SK-N-SH treated with all-trans-retinoic acid at 6 μM for 48 hours (cell line): ENCODE data around the gene COL23A1.

Experiments
- ATAC-seq: fragments of 200-7000 bp; cut with Tn5 transposase; 3 replicates; pipeline ENCODE4 v1.9.1; 2020; ENCODE audit warnings: mild to moderate bottlenecking, moderate library complexity
- ARNTL ChIP-seq: fragments of 450-650 bp; formaldehyde crosslinking; IDR thresholded peaks from 2 replicates; pipeline ENCODE4 v1.5.0; 2020; ENCODE audit warnings: low read depth, mild to moderate bottlenecking, moderate library complexity, borderline replicate concordance
- BACH2 ChIP-seq: fragments of 250-450 bp; sonication (Bioruptor Pico); IDR thresholded peaks from 2 replicates; pipeline ENCODE4 v1.9.0; 2021; ENCODE audit warnings: mild to moderate bottlenecking, borderline replicate concordance
- CSDC2 ChIP-seq: fragments of 250-450 bp; sonication (Bioruptor Pico); IDR thresholded peaks from 2 replicates; pipeline ENCODE4 v1.5.0; 2020; ENCODE audit warnings: mild to moderate bottlenecking, moderate library complexity
- ESRRG ChIP-seq: fragments of 250-450 bp; sonication (Bioruptor Pico); IDR thresholded peaks from 2 replicates; pipeline ENCODE4 v1.6.1; 2021; ENCODE audit warnings: mild to moderate bottlenecking
- GLIS3 ChIP-seq: fragments of 250-450 bp; sonication (Bioruptor Pico); IDR thresholded peaks from 2 replicates; pipeline ENCODE4 v1.5.0; 2020; ENCODE audit warnings: mild to moderate bottlenecking, moderate library complexity
- ISL1 ChIP-seq: fragments of 250-450 bp; sonication (Bioruptor Pico); IDR thresholded peaks from 2 replicates; pipeline ENCODE4 v2.1.2; 2022; ENCODE audit warnings: mild to moderate bottlenecking, moderate library complexity
- OSR1 ChIP-seq: fragments of 250-450 bp; sonication (Bioruptor Pico); IDR thresholded peaks from 2 replicates; pipeline ENCODE4 v1.8.0; 2022; ENCODE audit warnings: moderate library complexity, mild to moderate bottlenecking, inconsistent platforms
- PPARA ChIP-seq: fragments of 250-450 bp; sonication (Bioruptor Pico); IDR thresholded peaks from 2 replicates; pipeline ENCODE4 v1.5.0; 2020; ENCODE audit warnings: mild to moderate bottlenecking, borderline replicate concordance
- RARB ChIP-seq: fragments of 250-450 bp; sonication (Bioruptor Pico); IDR thresholded peaks from 2 replicates; pipeline ENCODE4 v1.8.0; 2021; ENCODE audit warnings: mild to moderate bottlenecking, moderate library complexity
- TCF4 ChIP-seq: fragments of 250-450 bp; sonication (Bioruptor Pico); IDR thresholded peaks from 2 replicates; pipeline ENCODE4 v1.8.0; 2021; ENCODE audit warnings: mild to moderate bottlenecking, moderate library complexity, borderline replicate concordance
- ZC3H10 ChIP-seq: fragments of 250-450 bp; sonication (Bioruptor Pico); IDR thresholded peaks from 2 replicates; pipeline ENCODE4 v1.5.1; 2021; ENCODE audit warnings: mild to moderate bottlenecking, moderate library complexity
- ZFP3 ChIP-seq: fragments of 250-450 bp; sonication (Bioruptor Pico); IDR thresholded peaks from 2 replicates; pipeline ENCODE4 v1.5.0; 2020; ENCODE audit warnings: mild to moderate bottlenecking, moderate library complexity
- ZFP30 ChIP-seq: fragments of 450-650 bp; formaldehyde crosslinking; IDR thresholded peaks from 2 replicates; pipeline ENCODE4 v1.5.0; 2022; ENCODE audit warnings: mild to moderate bottlenecking, moderate library complexity
- ZNF565 ChIP-seq: fragments of 450-650 bp; formaldehyde crosslinking; conservative IDR thresholded peaks from 2 replicates; pipeline ENCODE4 v1.5.0; 2020; ENCODE audit warnings: low read depth, mild to moderate bottlenecking, moderate library complexity
- ZNF70 ChIP-seq: fragments of 450-650 bp; formaldehyde crosslinking; IDR thresholded peaks from 2 replicates; pipeline ENCODE4 v1.5.0; 2020; ENCODE audit warnings: mild to moderate bottlenecking, moderate library complexity
- ZNF8 ChIP-seq: fragments of 450-650 bp; formaldehyde crosslinking; IDR thresholded peaks from 2 replicates; pipeline ENCODE4 v1.5.0; 2020; ENCODE audit warnings: mild to moderate bottlenecking, moderate library complexity
- TF ChIP-seq, protein P1 (sequence below): fragments of 250-450 bp; sonication (Bioruptor Pico); IDR thresholded peaks from 2 replicates; pipeline ENCODE4 v1.5.0; 2020; ENCODE audit warnings: mild to moderate bottlenecking, moderate library complexity
- TF ChIP-seq, protein P2 (sequence below): fragments of 250-450 bp; sonication (Bioruptor Pico); IDR thresholded peaks from 2 replicates; pipeline ENCODE4 v1.5.1; 2021; ENCODE audit warnings: mild to moderate bottlenecking, moderate library complexity
- TF ChIP-seq, protein P3 (sequence below): fragments of 250-450 bp; sonication (Bioruptor Pico); IDR thresholded peaks from 2 replicates; pipeline ENCODE4 v1.5.1; 2020; ENCODE audit warnings: low read depth, mild to moderate bottlenecking, moderate library complexity
- TF ChIP-seq, protein P4 (sequence below): fragments of 250-450 bp; sonication (Bioruptor Pico); IDR thresholded peaks from 2 replicates; pipeline ENCODE4 v1.8.0; 2020; ENCODE audit warnings: mild to moderate bottlenecking, moderate library complexity, borderline replicate concordance

Gene COL23A1

DNA sequence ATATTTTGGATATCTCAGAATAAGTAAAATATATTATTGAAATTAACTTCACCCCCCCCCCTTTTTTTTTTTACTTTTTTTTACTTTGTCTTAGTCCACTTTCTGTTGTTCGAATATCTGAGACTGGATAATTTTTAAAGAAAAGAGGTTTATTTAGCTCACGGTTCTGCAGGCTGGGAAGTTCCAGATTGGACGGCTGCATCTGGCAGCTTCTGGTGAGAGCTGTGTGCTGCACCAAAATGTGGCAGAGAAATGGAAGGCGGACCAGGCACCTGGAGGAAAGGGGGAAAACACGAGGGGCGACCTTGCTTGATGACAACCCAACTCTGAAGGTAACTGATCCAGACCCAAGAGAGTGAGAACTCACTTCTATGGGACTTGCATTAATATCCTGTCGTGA is 397.4 kb downstream of the COL23A1 start (continued):
- TF ChIP-seq, protein P1, sequence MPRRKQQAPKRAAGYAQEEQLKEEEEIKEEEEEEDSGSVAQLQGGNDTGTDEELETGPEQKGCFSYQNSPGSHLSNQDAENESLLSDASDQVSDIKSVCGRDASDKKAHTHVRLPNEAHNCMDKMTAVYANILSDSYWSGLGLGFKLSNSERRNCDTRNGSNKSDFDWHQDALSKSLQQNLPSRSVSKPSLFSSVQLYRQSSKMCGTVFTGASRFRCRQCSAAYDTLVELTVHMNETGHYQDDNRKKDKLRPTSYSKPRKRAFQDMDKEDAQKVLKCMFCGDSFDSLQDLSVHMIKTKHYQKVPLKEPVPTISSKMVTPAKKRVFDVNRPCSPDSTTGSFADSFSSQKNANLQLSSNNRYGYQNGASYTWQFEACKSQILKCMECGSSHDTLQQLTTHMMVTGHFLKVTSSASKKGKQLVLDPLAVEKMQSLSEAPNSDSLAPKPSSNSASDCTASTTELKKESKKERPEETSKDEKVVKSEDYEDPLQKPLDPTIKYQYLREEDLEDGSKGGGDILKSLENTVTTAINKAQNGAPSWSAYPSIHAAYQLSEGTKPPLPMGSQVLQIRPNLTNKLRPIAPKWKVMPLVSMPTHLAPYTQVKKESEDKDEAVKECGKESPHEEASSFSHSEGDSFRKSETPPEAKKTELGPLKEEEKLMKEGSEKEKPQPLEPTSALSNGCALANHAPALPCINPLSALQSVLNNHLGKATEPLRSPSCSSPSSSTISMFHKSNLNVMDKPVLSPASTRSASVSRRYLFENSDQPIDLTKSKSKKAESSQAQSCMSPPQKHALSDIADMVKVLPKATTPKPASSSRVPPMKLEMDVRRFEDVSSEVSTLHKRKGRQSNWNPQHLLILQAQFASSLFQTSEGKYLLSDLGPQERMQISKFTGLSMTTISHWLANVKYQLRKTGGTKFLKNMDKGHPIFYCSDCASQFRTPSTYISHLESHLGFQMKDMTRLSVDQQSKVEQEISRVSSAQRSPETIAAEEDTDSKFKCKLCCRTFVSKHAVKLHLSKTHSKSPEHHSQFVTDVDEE (CRISPR knock-in tag) = no peak

DNA sequence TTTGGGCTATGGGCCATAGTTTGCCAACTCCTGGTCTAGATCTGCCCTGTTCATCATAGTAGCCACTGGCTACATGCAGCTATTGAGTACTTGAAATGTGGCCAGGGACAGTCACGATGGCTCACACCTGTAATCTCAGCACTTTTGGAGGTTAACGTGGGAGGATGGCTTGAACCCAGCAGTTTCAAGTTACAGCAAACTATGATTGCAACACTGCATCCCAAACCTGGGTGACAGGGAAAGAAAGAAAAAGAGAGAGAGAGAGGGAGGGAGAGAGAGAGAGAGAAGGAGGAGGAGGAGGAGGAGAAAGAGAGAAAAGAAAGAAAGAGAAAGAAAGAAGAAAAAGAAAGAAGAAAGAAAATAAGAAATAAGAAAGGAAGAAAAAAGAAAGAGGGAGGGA is 397.9 kb downstream of the COL23A1 start:
- no peak for ATAC-seq
- TF ChIP-seq, protein P1 (CRISPR knock-in tag) = no peak
- TF ChIP-seq GLIS3 (CRISPR knock-in tag) (no peak), ZC3H10 (no peak), ZFP30 (no peak)
- TF ChIP-seq, protein P2, sequence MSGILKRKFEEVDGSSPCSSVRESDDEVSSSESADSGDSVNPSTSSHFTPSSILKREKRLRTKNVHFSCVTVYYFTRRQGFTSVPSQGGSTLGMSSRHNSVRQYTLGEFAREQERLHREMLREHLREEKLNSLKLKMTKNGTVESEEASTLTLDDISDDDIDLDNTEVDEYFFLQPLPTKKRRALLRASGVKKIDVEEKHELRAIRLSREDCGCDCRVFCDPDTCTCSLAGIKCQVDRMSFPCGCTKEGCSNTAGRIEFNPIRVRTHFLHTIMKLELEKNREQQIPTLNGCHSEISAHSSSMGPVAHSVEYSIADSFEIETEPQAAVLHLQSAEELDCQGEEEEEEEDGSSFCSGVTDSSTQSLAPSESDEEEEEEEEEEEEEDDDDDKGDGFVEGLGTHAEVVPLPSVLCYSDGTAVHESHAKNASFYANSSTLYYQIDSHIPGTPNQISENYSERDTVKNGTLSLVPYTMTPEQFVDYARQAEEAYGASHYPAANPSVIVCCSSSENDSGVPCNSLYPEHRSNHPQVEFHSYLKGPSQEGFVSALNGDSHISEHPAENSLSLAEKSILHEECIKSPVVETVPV (CRISPR knock-in tag) = no peak

DNA sequence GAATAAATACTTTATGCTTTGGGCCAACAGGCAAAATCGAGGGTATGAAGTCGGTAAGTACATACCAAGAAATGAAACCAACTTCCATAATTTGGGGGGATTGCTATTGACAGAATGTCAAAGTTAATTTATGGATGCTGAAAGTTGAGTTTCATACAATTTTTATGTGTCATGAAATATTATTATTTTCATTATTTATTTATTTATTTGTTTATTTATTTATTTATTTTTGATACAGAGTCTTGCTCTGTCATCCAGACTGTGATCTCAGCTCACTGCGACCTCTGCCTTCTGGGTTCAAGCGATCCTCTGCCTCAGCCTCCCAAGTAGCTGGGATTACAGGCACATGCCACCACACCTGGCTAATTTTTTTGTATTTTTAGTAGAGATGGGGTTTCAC is 398.5 kb downstream of the COL23A1 start:
- no peak for ATAC-seq
- TF ChIP-seq, protein P2 (CRISPR knock-in tag) = no peak
- TF ChIP-seq ESRRG (CRISPR knock-in tag) (no peak), RARB (CRISPR knock-in tag) (no peak), OSR1 (CRISPR knock-in tag) (no peak), GLIS3 (CRISPR knock-in tag) (no peak), ZC3H10 (no peak), ZNF8 (CRISPR knock-in tag) (no peak), ZNF565 (CRISPR knock-in tag) (no peak), ISL1 (CRISPR knock-in tag) (no peak)
- TF ChIP-seq, protein P3, sequence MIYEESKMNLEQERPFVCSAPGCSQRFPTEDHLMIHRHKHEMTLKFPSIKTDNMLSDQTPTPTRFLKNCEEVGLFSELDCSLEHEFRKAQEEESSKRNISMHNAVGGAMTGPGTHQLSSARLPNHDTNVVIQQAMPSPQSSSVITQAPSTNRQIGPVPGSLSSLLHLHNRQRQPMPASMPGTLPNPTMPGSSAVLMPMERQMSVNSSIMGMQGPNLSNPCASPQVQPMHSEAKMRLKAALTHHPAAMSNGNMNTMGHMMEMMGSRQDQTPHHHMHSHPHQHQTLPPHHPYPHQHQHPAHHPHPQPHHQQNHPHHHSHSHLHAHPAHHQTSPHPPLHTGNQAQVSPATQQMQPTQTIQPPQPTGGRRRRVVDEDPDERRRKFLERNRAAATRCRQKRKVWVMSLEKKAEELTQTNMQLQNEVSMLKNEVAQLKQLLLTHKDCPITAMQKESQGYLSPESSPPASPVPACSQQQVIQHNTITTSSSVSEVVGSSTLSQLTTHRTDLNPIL (CRISPR knock-in tag) = no peak

DNA sequence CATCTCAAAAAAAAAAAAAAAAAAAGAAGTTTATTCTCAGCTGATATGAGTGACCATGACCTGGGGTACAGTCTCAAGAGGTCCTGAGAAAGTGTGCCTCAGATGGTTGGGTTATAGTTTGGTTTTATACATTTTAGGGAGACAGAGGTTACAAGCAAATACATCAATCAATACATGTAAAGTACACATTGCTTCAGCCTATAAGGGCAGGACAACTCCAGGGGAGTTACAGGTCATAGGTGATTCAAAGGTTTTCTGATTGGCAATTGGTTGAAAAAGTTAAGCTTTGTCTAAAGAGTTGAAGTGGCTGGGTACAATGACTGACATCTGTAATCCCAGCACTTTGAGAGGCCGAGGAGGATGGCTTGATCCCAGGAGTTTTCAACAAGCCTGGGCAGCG is 400.8 kb downstream of the COL23A1 start:
- TF ChIP-seq, protein P4, sequence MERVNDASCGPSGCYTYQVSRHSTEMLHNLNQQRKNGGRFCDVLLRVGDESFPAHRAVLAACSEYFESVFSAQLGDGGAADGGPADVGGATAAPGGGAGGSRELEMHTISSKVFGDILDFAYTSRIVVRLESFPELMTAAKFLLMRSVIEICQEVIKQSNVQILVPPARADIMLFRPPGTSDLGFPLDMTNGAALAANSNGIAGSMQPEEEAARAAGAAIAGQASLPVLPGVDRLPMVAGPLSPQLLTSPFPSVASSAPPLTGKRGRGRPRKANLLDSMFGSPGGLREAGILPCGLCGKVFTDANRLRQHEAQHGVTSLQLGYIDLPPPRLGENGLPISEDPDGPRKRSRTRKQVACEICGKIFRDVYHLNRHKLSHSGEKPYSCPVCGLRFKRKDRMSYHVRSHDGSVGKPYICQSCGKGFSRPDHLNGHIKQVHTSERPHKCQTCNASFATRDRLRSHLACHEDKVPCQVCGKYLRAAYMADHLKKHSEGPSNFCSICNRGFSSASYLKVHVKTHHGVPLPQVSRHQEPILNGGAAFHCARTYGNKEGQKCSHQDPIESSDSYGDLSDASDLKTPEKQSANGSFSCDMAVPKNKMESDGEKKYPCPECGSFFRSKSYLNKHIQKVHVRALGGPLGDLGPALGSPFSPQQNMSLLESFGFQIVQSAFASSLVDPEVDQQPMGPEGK (CRISPR knock-in tag) = no peak
- TF ChIP-seq ARNTL (CRISPR knock-in tag) (no peak), ZNF565 (CRISPR knock-in tag) (no peak), ISL1 (CRISPR knock-in tag) (no peak), GLIS3 (CRISPR knock-in tag) (no peak), CSDC2 (CRISPR knock-in tag) (no peak), ZNF70 (no peak), TCF4 (CRISPR knock-in tag) (no peak), ZC3H10 (no peak), BACH2 (CRISPR knock-in tag) (no peak), ZFP3 (no peak), ZFP30 (no peak), PPARA (CRISPR knock-in tag) (no peak)
- TF ChIP-seq, protein P3 (CRISPR knock-in tag) = no peak
- ATAC-seq = no peak
